PFSK-1 (cell line): Measurements from ENCODE around the gene HNRNPF.

ENCODE experiments used
- FOXP2 ChIP-seq: optimal IDR thresholded peaks from 2 replicates; pipeline ENCODE3; 2011; ENCODE audit warnings: borderline replicate concordance, control low read depth, inconsistent platforms; ENCODE audit not compliant: insufficient read depth; ENCODE audit errors: extremely low read length, extremely low read depth
- POLR2AphosphoS5 ChIP-seq: IDR thresholded peaks from 2 replicates; pipeline ENCODE4 v1.6.1; 2012; ENCODE audit warnings: low read depth, mild to moderate bottlenecking, control low read depth, low read length, moderate library complexity
- SIN3A ChIP-seq: IDR thresholded peaks from 2 replicates; pipeline ENCODE4 v1.6.1; 2012; ENCODE audit warnings: mild to moderate bottlenecking, low read length, moderate library complexity, borderline replicate concordance; ENCODE audit not compliant: insufficient read depth
- TAF1 ChIP-seq: IDR thresholded peaks from 2 replicates; pipeline ENCODE4 v1.6.1; 2012; ENCODE audit warnings: low read length, control low read depth, borderline replicate concordance; ENCODE audit not compliant: insufficient read depth
- TF ChIP-seq, protein P1 (sequence below), 2 experiments: IDR thresholded peaks; 2 replicates each; pipeline versions ENCODE4 v1.6.1 to v1.8.0; 2011 to 2012; ENCODE audit warnings: low read depth in 2 of 2, low read length in 2 of 2, control low read depth in 1 of 2, inconsistent platforms in 1 of 2, mild to moderate bottlenecking in 1 of 2, moderate library complexity in 1 of 2; ENCODE audit not compliant: insufficient read depth in 1 of 2

The HNRNPF gene

DNA sequence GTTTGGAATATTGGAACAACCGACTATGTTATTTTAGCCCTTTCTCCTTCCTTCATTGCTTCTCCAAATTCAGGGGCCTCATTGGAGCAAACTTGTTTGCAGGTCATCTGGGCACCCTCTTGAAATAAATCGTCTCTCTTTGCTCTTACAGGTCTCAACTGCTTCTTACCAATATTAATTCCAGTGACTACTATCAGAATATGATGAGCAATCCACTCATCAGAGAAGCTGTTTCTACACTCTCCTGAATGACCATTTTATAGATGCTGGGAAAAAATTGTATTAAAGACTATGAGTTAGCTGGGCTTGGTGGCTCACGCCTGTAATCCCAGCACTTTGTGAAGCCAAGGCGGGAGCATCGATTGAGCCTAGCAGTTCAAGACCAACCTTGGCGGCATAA, 12.5 kb upstream of the HNRNPF start:
- TF ChIP-seq POLR2AphosphoS5, result no peak
- TF ChIP-seq, protein P1, sequence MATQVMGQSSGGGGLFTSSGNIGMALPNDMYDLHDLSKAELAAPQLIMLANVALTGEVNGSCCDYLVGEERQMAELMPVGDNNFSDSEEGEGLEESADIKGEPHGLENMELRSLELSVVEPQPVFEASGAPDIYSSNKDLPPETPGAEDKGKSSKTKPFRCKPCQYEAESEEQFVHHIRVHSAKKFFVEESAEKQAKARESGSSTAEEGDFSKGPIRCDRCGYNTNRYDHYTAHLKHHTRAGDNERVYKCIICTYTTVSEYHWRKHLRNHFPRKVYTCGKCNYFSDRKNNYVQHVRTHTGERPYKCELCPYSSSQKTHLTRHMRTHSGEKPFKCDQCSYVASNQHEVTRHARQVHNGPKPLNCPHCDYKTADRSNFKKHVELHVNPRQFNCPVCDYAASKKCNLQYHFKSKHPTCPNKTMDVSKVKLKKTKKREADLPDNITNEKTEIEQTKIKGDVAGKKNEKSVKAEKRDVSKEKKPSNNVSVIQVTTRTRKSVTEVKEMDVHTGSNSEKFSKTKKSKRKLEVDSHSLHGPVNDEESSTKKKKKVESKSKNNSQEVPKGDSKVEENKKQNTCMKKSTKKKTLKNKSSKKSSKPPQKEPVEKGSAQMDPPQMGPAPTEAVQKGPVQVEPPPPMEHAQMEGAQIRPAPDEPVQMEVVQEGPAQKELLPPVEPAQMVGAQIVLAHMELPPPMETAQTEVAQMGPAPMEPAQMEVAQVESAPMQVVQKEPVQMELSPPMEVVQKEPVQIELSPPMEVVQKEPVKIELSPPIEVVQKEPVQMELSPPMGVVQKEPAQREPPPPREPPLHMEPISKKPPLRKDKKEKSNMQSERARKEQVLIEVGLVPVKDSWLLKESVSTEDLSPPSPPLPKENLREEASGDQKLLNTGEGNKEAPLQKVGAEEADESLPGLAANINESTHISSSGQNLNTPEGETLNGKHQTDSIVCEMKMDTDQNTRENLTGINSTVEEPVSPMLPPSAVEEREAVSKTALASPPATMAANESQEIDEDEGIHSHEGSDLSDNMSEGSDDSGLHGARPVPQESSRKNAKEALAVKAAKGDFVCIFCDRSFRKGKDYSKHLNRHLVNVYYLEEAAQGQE (IDR thresholded peaks at IDR 0.05; ENCODE audit: insufficient read depth in 1 of 2, low read depth in 2 of 2, low read length in 2 of 2), result no peak
- TF ChIP-seq SIN3A, result no peak
- TF ChIP-seq TAF1, result no peak
- no peak for TF ChIP-seq FOXP2

DNA sequence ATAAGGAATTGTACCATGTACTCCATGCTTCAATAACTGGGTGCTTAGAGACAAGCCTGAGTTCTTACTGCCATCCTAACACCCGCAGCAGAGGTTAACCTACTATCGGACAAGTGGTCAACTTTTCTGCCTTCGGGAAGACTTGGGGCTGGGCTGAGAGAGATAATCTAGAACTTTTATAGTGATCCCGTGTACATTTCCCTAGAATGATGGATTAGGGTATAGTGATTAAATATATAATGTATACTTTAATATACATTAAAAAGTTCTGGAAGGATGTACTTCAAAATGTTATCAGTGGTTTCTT, 12.2 kb upstream of the HNRNPF start:
- TF ChIP-seq SIN3A, result no peak
- TF ChIP-seq FOXP2, result no peak
- TF ChIP-seq, protein P1 (IDR thresholded peaks at IDR 0.05; ENCODE audit: insufficient read depth in 1 of 2, low read depth in 2 of 2, low read length in 2 of 2), result no peak
- no peak for TF ChIP-seq TAF1
- no peak for TF ChIP-seq POLR2AphosphoS5

DNA sequence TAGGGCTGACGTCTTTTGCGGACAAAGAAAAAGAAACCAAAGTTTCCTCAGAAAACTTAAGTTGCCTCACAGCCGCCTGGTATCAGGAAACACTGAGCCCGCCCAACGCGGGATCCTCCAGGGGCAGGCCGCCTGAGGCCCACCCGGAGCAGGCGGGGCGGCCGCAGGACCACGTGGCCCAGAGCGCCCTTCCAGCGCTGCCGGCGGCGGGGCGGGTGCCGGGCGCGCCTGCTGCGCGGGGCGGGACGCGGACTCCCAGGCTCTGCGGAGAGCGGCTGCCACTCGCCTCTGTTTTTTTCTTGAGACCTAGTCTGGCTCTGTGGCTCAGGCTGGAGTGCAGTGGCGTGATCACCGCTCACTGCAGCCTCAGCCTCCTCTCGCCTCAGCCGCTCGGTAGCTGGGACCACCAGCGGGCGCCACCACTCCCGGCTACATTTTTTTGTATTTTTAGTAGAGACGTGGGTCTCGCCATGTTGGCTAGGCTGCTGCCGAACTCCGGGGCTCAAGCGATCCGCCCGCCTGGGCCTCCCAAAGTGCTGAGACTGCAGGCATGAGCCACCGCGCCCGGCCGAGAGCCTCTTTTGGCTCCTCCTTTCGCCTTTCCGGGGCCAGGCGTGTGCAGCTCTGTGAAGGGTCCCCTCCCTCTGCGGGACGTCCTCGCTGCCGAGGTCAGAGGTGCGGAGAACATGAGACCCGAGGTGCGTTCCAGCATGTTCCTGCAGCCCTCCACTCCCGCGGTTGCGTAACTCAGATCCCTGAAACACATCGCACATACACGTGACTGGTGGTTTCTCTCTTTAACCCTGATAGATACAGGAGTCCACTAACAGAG, 11.6 kb upstream of the HNRNPF start:
- TF ChIP-seq SIN3A (no peak), FOXP2 (no peak), TAF1 (no peak), POLR2AphosphoS5 (no peak)
- TF ChIP-seq, protein P1 (IDR thresholded peaks at IDR 0.05; ENCODE audit: insufficient read depth in 1 of 2, low read depth in 2 of 2, low read length in 2 of 2), result no peak

DNA sequence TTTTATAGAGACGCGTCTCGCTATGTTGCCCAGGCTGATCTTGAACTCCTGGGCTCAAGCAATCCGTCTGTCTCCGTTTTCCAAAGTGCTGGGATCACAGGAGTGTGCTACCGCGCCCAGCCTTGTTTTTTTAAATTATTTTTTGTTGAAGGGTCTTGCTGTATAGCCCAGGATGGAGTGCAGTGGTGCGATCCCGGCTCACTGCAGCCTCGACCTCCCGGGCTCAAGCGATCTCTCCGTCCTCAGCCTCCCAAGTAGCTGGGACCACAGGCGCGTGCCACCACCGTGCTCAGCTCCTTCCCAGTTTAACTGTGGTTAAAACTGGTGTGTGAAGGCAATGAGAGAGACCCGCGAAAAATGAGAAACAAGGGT, 11.0 kb upstream of the HNRNPF start:
- no peak for TF ChIP-seq SIN3A

DNA sequence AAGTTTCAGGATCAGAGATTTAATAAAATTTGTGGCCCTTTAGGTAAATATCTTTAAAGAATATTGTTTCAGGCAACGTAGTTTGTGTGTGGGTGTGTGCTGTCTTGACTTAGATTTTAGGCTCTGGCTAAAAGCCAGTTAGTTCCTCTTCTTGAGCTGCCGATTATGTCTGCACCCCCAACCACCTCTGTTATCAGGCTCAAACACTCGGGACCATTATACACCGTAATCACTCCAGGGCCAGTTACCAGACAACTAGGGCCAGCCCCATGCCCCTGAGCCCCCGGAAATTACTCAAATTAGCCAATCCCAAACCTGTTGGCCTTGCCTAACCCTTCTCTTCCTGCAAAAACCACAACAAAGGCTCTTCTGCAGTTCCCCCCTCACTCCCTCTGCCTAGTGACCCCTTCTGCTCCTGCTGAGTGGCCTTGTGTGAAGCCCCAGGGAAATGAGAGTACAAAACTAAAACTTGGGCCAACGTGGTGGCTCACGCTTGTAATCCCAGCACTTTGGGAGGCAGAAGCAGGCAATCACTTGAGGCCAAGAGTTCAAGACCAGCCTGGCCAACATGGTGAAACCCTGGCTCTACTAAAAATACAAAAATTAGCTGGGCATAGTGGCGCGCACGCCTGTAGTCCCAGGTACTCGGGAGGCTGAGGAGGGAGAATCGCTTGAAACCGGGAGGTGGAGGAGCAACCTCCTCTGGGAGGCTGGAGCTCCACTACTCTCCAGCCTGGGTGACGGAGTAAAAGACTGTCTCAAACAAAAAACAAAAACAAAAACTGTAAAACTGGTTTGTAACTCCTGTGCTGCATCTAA, 9.2 kb upstream of the HNRNPF start:
- no peak for TF ChIP-seq POLR2AphosphoS5
- TF ChIP-seq, protein P1 (IDR thresholded peaks at IDR 0.05; ENCODE audit: insufficient read depth in 1 of 2, low read depth in 2 of 2, low read length in 2 of 2), result no peak
- no peak for TF ChIP-seq FOXP2
- TF ChIP-seq TAF1, result no peak
- no peak for TF ChIP-seq SIN3A
